GM23338 (cell line): ENCODE measurements around the gene SLC12A6. TPM values are rescaled to one million over a fixed set of nuclear protein-coding genes. Genes with fewer than 3 reads are reported as not detected.

ENCODE experiments used
- ATAC-seq: fragments of 200-7000 bp; cut with Tn5 transposase; 3 replicates; pipeline ENCODE4 v1.9.1; 2020
- DNase-seq: peaks from one replicate; pipeline ENCODE4 v3.0.0-alpha.2; 2015; ENCODE audit warnings: low spot score
- H2AFZ ChIP-seq: fragments of 200-600 bp; sonication (generic); 2 replicates; pipeline ENCODE4 v1.8.0; 2016; ENCODE audit warnings: antibody characterized with exemption, mild to moderate bottlenecking, moderate library complexity
- H3F3A ChIP-seq: fragments of 200-600 bp; sonication (generic); replicated peaks from 2 replicates; pipeline ENCODE4 v1.8.0; 2017; ENCODE audit warnings: antibody characterized with exemption, mixed run types, low read depth
- H3K27ac ChIP-seq: fragments of 200-600 bp; sonication (generic); 2 replicates; pipeline ENCODE4 v1.6.1; 2016; ENCODE audit warnings: low read depth
- H3K27me3 ChIP-seq: fragments of 200-600 bp; sonication (generic); 2 replicates; pipeline ENCODE4 v1.8.0; 2016; ENCODE audit warnings: mild to moderate bottlenecking, mixed run types, moderate library complexity; ENCODE audit not compliant: insufficient read depth
- H3K36me3 ChIP-seq: fragments of 200-600 bp; sonication (generic); 2 replicates; pipeline ENCODE4 v1.8.0; 2016; ENCODE audit warnings: mild to moderate bottlenecking; ENCODE audit not compliant: insufficient read depth
- H3K4me1 ChIP-seq: fragments of 200-600 bp; sonication (generic); 2 replicates; pipeline ENCODE4 v1.8.0; 2016; ENCODE audit warnings: mild to moderate bottlenecking, moderate library complexity; ENCODE audit not compliant: insufficient read depth
- H3K4me2 ChIP-seq: fragments of 200-600 bp; sonication (generic); 2 replicates; pipeline ENCODE4 v1.7.1; 2017; ENCODE audit warnings: mixed run types
- H3K4me3 ChIP-seq: fragments of 200-600 bp; sonication (generic); 2 replicates; pipeline ENCODE4 v1.6.1; 2016; ENCODE audit warnings: mixed run types
- H3K79me2 ChIP-seq: fragments of 200-600 bp; sonication (generic); replicated peaks from 2 replicates; pipeline ENCODE4 v1.8.0; 2017; ENCODE audit warnings: mild to moderate bottlenecking; ENCODE audit not compliant: insufficient read depth
- H3K9me2 ChIP-seq: fragments of 200-600 bp; sonication (generic); 2 replicates; pipeline ENCODE4 v1.8.0; 2017; ENCODE audit not compliant: insufficient read depth
- H4K20me1 ChIP-seq: fragments of 200-600 bp; sonication (generic); replicated peaks from 2 replicates; pipeline ENCODE4 v1.8.0; 2017; ENCODE audit warnings: mild to moderate bottlenecking; ENCODE audit not compliant: insufficient read depth
- H3K27ac Mint-ChIP-seq: 2 replicates; pipeline ENCODE4 v1.8.0; 2020; ENCODE audit warnings: inconsistent platforms, mild to moderate bottlenecking, moderate library complexity, mixed read lengths
- H3K27me3 Mint-ChIP-seq: 3 replicates; pipeline ENCODE4 v1.8.0; 2022; ENCODE audit warnings: low read depth, mild to moderate bottlenecking, moderate library complexity, mixed read lengths, inconsistent platforms; ENCODE audit not compliant: insufficient read depth, poor library complexity
- H3K36me3 Mint-ChIP-seq: 3 replicates; pipeline ENCODE4 v1.8.0; 2021; ENCODE audit warnings: low read depth, mild to moderate bottlenecking, inconsistent platforms, moderate library complexity, mixed read lengths
- H3K4me1 Mint-ChIP-seq: 3 replicates; pipeline ENCODE4 v1.8.0; 2020; ENCODE audit warnings: mild to moderate bottlenecking, inconsistent platforms, mixed read lengths
- H3K4me3 Mint-ChIP-seq: 3 replicates; pipeline ENCODE4 v1.8.0; 2021; ENCODE audit warnings: moderate library complexity, mild to moderate bottlenecking, inconsistent platforms, mixed read lengths
- H3K9me3 Mint-ChIP-seq: 3 replicates; pipeline ENCODE4 v1.8.0; 2020; ENCODE audit warnings: moderate library complexity, mild to moderate bottlenecking, inconsistent platforms, mixed read lengths
- CTCF ChIP-seq, 2 experiments: fragments of 200-600 bp in 1 of 2; sonication (generic) in 1 of 2; conservative IDR thresholded peaks; 2 replicates each; pipeline versions ENCODE4 v1.5.1 to v1.6.1; 2016 to 2017; ENCODE audit warnings: antibody characterized with exemption in 2 of 2, low read depth in 2 of 2, mild to moderate bottlenecking in 2 of 2, moderate library complexity in 1 of 2
- ETS1 ChIP-seq: IDR thresholded peaks from 2 replicates; pipeline ENCODE4 v1.6.1; 2016; ENCODE audit warnings: antibody characterized with exemption
- POLR2AphosphoS5 ChIP-seq: IDR thresholded peaks from 2 replicates; pipeline ENCODE4 v1.6.1; 2016; ENCODE audit warnings: antibody characterized with exemption, low read depth
- REST ChIP-seq: IDR thresholded peaks from one replicate; pipeline ENCODE4 v1.6.1; 2018; ENCODE audit warnings: antibody characterized with exemption; ENCODE audit not compliant: unreplicated experiment
- STAT1 ChIP-seq: IDR thresholded peaks from one replicate; pipeline ENCODE4 v1.6.1; 2016; ENCODE audit warnings: antibody characterized with exemption; ENCODE audit not compliant: unreplicated experiment
- ZNF114 ChIP-seq: fragments of 250-450 bp; sonication (Bioruptor Pico); IDR thresholded peaks from 2 replicates; pipeline ENCODE4 v1.5.0; 2020; ENCODE audit warnings: mild to moderate bottlenecking, moderate library complexity
- ZNF331 ChIP-seq: fragments of 250-450 bp; sonication (Bioruptor Pico); IDR thresholded peaks from 2 replicates; pipeline ENCODE4 v1.5.0; 2020; ENCODE audit warnings: low read depth, mild to moderate bottlenecking, moderate library complexity
- polyA plus RNA-seq: library from polyadenylated mRNA; unstranded; fragments of >200 nt; fragmentation: Nextera tagmentation; extraction: Ambion mirVana; gene quantifications from 2 replicates; pipeline ENCODE4 v1.2.1, GENCODE V29; 2016
- total RNA-seq: library from RNA; depleted of rRNA; stranded (reverse); fragments of >200 nt; shearing (Covaris generic); gene quantifications from 2 replicates; pipeline ENCODE4 v1.2.3, GENCODE V29; 2014

Gene SLC12A6
- total and polyA plus RNA-seq, 2 experiments from 2014 or later, result 2.4 to 14.1 TPM

DNA sequence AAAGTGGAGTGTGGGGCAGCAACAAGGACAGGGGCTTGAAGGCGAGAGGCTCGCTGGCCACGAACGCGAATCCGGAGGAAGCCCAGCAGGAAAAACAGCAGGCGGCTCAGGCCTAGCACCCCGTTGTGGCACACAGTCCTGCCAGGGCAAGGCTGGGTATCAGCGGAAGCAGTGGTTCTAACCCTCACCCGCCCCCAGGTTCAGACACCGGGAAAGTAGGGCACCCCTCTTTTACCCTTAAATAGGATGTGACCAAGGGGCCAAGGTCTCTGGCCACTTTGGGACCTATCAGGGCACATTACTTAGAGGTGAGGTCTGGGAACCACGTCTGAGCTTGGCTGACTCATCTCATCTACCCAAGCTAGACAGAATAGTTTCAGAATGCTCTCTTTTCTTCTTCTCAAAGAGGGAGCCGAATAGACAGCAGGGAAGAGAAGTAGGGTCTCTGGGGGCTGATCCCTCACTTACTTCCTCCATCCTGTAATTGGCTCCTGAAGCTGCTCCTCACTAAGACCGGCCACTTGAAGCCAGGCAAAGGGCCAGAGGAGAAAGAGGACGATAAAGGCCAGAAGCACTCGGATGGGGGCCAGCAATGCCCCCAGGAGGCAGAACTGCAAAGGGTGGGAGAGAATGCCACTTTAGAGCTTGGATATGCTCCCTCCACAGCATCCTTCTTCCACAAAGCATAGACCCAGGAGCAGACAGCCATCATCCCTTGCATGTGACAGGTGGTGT is 27.7 kb upstream of the SLC12A6 start (continued):
- TF ChIP-seq ZNF331 (CRISPR knock-in tag), result no peak
- no peak for TF ChIP-seq ZNF114
- no peak for TF ChIP-seq ETS1
- TF ChIP-seq POLR2AphosphoS5, result no peak
- no peak for TF ChIP-seq STAT1

- no peak overlapping the region for H3K4me3 ChIP-seq
- H4K20me1 ChIP-seq, result peaks cover 20% of the 10 kb centered on the region
- peaks cover 15% of the 10 kb centered on the region for H3K36me3 ChIP-seq
- peaks cover 17% of the 10 kb centered on the region for H3K4me1 ChIP-seq
- TF ChIP-seq ZNF114 (no peak), POLR2AphosphoS5 (no peak), CTCF (conservative IDR thresholded peaks at IDR 0.05; ENCODE audit: low read depth in 2 of 2) (no peak), REST (no peak), STAT1 (no peak), ETS1 (no peak)
- ATAC-seq (no peak), DNase-seq (no peak)
- Mint-ChIP-seq H3K36me3 (peaks cover 50% of the 10 kb centered on the region), H3K9me3 (no peaks in the 10 kb centered on the region; the same call in 2 of the 3 replicates), H3K4me1 (peaks cover 22% of the 10 kb centered on the region), H3K27ac (no peak overlapping the region), H3K4me3 (no peak overlapping the region), H3K27me3 (peaks cover 25% of the 10 kb centered on the region)
- H3K27me3 ChIP-seq, result no peaks in the 10 kb centered on the region
- H2AFZ ChIP-seq, result no peak overlapping the region
- H3K4me2 ChIP-seq, result no peak overlapping the region
- no peaks in the 10 kb centered on the region for H3K9me2 ChIP-seq
- H3K27ac ChIP-seq, result no peak overlapping the region
- peaks cover 23% of the 10 kb centered on the region for H3K79me2 ChIP-seq
- peaks cover 11% of the 10 kb centered on the region; the same call in 1 of the 2 replicates for H3F3A ChIP-seq
Observed at GRCh38 chr15:34364041-34364440, 26.5 kb upstream of the SLC12A6 start.
